ENCODE results near the gene TEDC2.
"Not testable (repeated sequence)": the region's sequence is repeated elsewhere in the genome, so short reads cannot be mapped to it uniquely, and the experiment has no call there.

Gene TEDC2

GRCh38 chr16:2459647-2460390 is at the start of gene TEDC2:
Gene TEDC2, plus strand, starts transcription at chr16:2460109. Its CDS starts 36 bp downstream, at chr16:2460145.
- peak; percentile 84 for FAIRE-seq

GRCh38 chr16:2415085-2415484 is 44.8 kb upstream of the TEDC2 start:
- FAIRE-seq, result no peak

GRCh38 chr16:2420035-2420434 is 39.9 kb upstream of the TEDC2 start:
- no peak for FAIRE-seq

- FAIRE-seq, result no peak
Measured at GRCh38 chr16:2422123-2422867, 37.6 kb upstream of the TEDC2 start.

GRCh38 chr16:2424061-2425007 is 35.6 kb upstream of the TEDC2 start:
- no peak for FAIRE-seq

GRCh38 chr16:2425008-2425518 is 34.8 kb upstream of the TEDC2 start:
- no peak for FAIRE-seq

- no peak for FAIRE-seq
Measured at GRCh38 chr16:2425825-2426430, 34.0 kb upstream of the TEDC2 start.

- FAIRE-seq, result no peak
Measured at GRCh38 chr16:2426941-2427361, 33.0 kb upstream of the TEDC2 start.

GRCh38 chr16:2427526-2427925 is 32.4 kb upstream of the TEDC2 start:
- no peak for FAIRE-seq

GRCh38 chr16:2428051-2428783 is 31.7 kb upstream of the TEDC2 start:
- no peak for FAIRE-seq

- FAIRE-seq, result no peak
Measured at GRCh38 chr16:2428784-2429033, 31.2 kb upstream of the TEDC2 start.

GRCh38 chr16:2429034-2429770 is 30.7 kb upstream of the TEDC2 start, which contains the start of gene CCNF:
Gene CCNF, plus strand, starts transcription at chr16:2429447. Its CDS starts 35 bp downstream, at chr16:2429482.
- FAIRE-seq, result no peak

GRCh38 chr16:2429771-2430663 is 29.9 kb upstream of the TEDC2 start:
- no peak for FAIRE-seq

GRCh38 chr16:2432286-2432685 is 27.6 kb upstream of the TEDC2 start:
- FAIRE-seq, result no peak

- no peak for FAIRE-seq
Measured at GRCh38 chr16:2432801-2433505, 27.0 kb upstream of the TEDC2 start.

GRCh38 chr16:2435236-2435635 is 24.7 kb upstream of the TEDC2 start:
- not testable (repeated sequence) for FAIRE-seq

- no peak for FAIRE-seq
Measured at GRCh38 chr16:2436110-2436509, 23.8 kb upstream of the TEDC2 start.

GRCh38 chr16:2437032-2437790 is 22.7 kb upstream of the TEDC2 start:
- FAIRE-seq, result no peak

GRCh38 chr16:2438121-2438520 is 21.8 kb upstream of the TEDC2 start:
- FAIRE-seq, result no peak
